GM12874 (cell line): ENCODE measurements around the gene DMRTB1.

Source experiments
- TF ChIP-seq, protein P1 (sequence below): IDR thresholded peaks from 2 replicates; pipeline ENCODE4 v1.5.1; 2011; ENCODE audit warnings: low read depth, mild to moderate bottlenecking, control low read depth, low read length, moderate library complexity; ENCODE audit not compliant: insufficient read depth

Gene DMRTB1

DNA sequence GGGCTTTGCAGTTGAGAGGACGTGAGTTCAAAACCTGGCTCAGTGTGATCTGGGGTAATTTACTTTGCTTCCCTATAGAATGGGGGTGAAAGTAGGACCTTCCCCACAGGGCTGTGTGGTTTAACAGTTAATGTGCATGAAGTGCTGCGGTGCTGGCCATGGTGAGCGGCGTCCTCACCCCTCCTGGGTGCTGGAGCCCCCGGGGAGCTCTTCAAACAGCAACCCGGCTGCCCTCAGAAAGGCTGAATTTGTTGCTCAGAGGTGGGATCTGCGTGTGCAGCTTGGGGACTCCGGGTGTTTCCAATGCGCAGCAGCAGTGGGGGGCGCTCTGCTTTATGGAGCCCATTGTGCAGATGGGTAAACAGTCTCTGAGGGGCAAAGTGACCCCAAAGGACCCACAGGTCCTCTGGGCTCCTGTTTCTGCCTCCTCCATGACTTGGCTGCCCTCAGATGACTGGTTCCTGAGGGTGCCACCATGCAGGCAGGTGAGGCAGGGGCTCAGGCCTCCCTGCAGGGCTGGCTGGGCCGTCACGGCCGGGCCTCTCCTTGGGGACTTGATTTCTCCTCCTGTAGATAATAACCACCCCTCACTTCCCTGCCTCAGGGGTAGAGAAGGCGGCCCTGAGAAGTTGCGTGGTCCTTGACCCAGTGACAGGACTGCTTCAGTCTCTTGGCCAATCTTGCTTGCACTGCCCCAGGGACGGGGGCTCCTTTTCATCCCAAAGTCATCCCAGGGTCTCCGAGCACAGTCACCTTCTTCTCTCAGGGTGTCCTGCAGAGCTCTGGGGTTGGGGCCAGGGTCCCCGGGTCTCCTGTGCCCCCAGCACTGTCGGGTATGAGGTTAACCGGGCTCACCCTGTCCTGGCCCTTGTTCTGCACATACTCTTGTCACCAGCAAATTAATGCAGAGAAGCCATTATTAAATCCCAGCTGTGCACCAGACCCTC, 40.3 kb downstream of the DMRTB1 start:
- TF ChIP-seq, protein P1, sequence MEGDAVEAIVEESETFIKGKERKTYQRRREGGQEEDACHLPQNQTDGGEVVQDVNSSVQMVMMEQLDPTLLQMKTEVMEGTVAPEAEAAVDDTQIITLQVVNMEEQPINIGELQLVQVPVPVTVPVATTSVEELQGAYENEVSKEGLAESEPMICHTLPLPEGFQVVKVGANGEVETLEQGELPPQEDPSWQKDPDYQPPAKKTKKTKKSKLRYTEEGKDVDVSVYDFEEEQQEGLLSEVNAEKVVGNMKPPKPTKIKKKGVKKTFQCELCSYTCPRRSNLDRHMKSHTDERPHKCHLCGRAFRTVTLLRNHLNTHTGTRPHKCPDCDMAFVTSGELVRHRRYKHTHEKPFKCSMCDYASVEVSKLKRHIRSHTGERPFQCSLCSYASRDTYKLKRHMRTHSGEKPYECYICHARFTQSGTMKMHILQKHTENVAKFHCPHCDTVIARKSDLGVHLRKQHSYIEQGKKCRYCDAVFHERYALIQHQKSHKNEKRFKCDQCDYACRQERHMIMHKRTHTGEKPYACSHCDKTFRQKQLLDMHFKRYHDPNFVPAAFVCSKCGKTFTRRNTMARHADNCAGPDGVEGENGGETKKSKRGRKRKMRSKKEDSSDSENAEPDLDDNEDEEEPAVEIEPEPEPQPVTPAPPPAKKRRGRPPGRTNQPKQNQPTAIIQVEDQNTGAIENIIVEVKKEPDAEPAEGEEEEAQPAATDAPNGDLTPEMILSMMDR, result no peak

DNA sequence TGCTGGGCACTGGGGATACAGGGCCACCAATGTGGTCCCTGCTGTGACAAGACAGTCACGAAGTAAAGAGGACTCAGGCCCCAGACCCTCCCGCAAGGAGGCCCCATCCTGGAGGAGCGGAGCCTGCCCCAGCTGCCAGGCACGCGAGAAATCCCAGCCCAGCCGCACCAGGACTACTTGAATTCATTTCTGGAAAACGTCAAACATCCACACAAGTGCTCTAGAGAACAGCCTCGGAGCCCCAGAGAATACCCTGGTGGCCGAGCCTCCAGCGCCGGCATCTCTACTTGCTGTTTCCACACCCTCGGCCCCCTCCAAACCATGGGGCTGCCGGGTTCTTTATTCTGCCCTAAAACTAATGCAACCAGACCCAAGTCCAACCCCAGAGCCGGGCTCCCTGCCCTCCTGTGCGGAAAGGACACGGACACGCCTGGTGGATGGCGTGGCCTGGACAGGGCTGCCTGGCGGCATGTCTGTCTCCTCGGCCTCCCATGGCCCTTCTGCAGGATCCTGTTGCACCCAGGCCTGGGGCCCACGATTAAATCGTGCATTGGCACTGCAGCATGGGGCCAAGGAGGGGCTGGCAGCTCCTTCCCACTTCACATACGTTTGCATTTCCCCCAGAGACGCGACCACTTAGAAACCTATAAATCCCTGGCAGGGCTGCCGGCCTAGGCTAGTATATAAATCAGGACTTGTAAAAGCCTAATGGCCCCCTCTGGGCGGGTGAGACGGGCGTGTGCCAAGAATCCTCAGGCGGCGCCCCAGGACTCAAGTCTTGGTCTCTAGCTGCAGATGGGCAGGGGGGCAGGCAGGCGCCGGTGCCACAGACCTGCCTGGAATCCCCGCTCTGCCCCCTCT, 41.2 kb downstream of the DMRTB1 start:
- TF ChIP-seq, protein P1, result no peak

DNA sequence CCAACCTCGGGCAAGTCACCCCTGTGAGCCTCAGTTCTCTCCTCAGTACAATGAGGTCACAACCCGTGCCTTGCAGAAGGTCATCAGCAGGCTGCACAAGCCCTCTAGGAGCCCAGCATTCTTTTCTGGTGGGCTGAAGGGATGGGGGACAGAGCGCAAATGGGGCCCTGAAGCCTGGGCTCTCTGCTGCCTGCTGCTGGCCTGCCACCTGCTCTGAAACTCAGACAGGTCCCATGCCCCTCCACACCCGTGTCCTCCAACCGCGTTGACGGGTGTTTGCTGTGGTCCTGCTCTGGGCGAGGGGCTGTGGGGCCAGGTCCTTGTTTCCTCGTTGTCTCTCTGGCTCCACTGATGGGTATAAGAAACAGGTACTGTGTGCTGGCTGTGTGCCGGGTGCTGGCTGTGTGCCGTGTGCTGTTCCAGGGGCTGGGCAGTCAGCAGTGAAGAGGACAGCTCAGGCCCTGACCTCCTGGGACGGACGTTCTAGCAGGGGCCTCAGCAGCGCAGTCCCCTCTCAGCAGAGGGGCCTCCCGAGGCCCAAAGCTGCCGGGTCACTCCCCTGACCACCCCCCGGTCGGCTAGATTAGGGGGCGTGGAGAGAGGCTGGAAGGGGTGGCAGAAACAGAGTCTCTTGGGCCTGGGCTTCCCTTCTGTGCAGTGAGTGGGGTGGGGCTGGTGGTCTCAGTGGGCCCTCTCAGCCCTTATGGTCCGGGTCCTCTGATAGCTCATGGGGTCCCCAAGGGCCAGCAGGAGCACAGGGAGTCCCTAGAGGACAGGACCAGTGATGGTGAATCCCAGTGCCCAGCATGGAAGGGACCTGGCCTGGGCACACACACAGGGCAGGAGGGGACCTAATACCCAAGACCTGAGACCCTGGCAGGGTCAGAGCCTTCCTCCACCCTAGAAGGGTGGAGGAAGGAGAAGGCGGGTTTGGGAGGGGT, 42.1 kb downstream of the DMRTB1 start:
- TF ChIP-seq, protein P1, result no peak

DNA sequence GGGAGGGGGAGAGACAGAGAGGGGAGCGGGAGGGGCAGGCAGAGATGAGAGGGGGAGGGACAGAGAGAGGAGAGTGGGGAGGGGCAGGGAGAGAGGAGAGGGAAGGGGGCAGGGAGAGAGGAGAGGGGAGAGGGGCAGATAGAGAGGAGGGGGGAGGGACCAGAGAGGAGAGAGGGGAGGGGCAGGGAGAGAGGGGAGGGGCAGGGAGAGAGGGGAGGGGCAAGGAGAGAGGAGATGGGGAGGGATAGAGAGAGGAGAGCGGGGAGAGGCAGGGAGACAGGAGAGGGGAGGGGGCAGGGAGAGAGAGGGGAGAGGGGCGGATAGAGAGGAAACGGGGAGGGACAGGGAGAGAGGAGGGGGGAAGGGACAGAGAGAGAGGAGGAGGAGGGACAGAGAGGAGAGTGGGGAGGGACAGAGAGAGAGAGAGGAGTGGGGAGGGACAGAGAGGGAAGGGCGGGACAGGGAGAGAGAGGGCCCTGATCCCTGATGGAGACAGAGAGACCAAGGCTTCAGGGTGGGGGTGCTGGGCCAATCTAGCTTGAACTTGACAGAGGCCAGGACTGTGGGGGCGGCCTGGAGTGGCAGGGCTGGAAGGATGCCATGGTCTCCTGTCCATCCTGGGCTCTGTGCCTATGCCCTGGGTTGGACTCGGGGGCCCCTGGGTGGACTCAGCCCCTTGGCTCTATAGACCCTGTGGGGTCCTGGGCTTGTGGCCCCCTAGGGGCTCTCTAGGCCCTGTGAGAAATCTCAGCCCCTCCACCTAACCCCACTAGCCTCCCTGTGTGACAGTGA, 43.6 kb downstream of the DMRTB1 start:
- TF ChIP-seq, protein P1, result no peak

DNA sequence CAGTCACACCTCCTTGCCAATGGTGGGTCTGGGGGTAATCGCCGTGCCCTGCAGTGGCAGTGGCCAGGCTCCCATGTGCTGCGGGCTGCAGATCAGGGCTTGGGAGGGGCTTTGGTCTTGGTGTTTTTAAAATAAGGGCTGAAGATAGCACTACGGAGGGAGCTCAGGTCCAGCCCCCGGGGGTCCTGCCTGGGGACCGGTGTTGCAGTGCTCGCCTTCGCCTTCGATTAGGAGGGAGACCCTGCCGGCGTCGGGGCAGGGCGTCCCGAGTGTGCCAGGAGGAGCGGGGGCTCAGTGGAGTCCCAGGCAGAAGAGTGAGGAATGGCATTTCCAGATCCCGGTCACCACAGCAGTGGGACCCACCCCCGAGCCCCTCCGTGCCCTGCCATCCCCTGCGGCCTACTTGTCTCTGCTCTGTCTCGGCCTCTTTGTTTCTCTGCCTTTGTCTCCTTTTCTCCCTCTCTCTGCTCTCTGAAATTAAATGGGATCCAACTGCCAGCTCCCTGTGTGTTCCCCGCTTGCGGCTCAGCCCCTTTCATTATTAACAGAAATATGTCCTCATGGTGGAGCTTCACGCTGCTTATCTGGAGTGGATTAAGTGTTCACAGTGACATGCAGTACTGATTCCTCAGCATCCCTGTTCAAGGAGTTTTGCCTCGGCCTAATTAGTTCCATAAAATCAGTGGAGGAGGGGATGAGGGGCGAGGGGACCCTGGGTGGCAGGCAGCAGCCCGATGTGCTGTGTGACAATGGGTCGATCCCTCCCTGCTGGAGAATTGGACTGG, 44.4 kb downstream of the DMRTB1 start:
- TF ChIP-seq, protein P1, result no peak

DNA sequence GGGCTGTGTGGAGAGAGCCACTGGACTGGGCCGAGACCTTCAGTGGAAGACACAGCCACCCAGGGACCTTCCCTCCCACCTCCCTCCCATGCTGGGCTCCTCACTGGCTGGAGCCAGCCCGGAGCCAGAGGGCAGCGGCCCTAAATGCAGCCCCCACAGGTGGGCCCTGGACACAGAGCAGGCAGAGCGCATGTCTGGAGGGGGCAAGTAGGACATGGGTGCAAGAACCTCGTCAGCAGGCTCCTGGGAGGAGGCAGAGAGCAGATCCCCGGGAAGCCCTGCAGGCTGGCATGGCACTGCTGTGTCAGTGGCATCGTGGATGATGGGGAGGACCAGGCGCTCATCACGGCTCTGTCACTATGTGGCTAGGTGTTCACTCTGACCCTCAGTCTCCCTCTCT, 45.7 kb downstream of the DMRTB1 start:
- TF ChIP-seq, protein P1, result no peak
